Measurements from ENCODE around the gene BABAM1. TPM values are rescaled to one million over a fixed set of nuclear protein-coding genes. Genes with fewer than 3 reads are reported as not detected.

Gene BABAM1
- total and polyA plus RNA-seq, 5 donors = 70.0 to 80.7 (median 76.4) TPM

GRCh38 chr19:17324357-17325114 lies 57.3 kb downstream of the BABAM1 start:
- WGBS = 91% methylated on average over 28 of the region's 28 CpGs
- intact Hi-C loops (cut with DNase I) = no loop called here
- Histone ChIP-seq H3K4me1 (ENCODE audit: control insufficient read depth, insufficient read depth, low read length) (no peaks in the 10 kb centered on the region), H3K9me3 (ENCODE audit: control insufficient read depth, low read length) (no peaks in the 10 kb centered on the region), H3K4me3 (ENCODE audit: low read length) (no peak overlapping the region), H3K27ac (ENCODE audit: low read length) (no peak overlapping the region), H3K27me3 (ENCODE audit: control insufficient read depth, insufficient read depth) (no peaks in the 10 kb centered on the region)
- DNase-seq = no peak
- ATAC-seq = no peak

- Histone ChIP-seq H3K4me3 (ENCODE audit: low read length) (no peak overlapping the region), H3K27ac (ENCODE audit: low read length) (no peak overlapping the region), H3K27me3 (ENCODE audit: control insufficient read depth, insufficient read depth) (no peaks in the 10 kb centered on the region), H3K4me1 (ENCODE audit: control insufficient read depth, insufficient read depth, low read length) (no peaks in the 10 kb centered on the region), H3K9me3 (ENCODE audit: control insufficient read depth, low read length) (no peaks in the 10 kb centered on the region)
- intact Hi-C loops (cut with DNase I) = no loop called here
- DNase-seq = no peak
- ATAC-seq = no peak
- WGBS = 96% methylated on average over 20 of the region's 20 CpGs
Observed at GRCh38 chr19:17325133-17325532, 57.9 kb downstream of the BABAM1 start.

GRCh38 chr19:17325881-17326594 lies 58.8 kb downstream of the BABAM1 start:
- Histone ChIP-seq H3K4me3 (ENCODE audit: low read length) (no peak overlapping the region), H3K27me3 (ENCODE audit: control insufficient read depth, insufficient read depth) (no peaks in the 10 kb centered on the region), H3K4me1 (ENCODE audit: control insufficient read depth, insufficient read depth, low read length) (no peaks in the 10 kb centered on the region), H3K27ac (ENCODE audit: low read length) (no peak overlapping the region), H3K9me3 (ENCODE audit: control insufficient read depth, low read length) (no peaks in the 10 kb centered on the region)
- WGBS = 68% methylated on average over 17 of the region's 17 CpGs
- intact Hi-C loops (cut with DNase I) = no loop called here
- peak; percentile 80 to 93 (median 86) for DNase-seq
- peak in 1 of 2 donors; percentile 38 for ATAC-seq

- intact Hi-C loops (cut with DNase I) = no loop called here
- DNase-seq (peak in 1 of 3 donors; percentile 65), ATAC-seq (no peak)
- Histone ChIP-seq H3K4me1 (ENCODE audit: control insufficient read depth, insufficient read depth, low read length) (no peaks in the 10 kb centered on the region), H3K27ac (ENCODE audit: low read length) (no peak overlapping the region), H3K9me3 (ENCODE audit: control insufficient read depth, low read length) (no peaks in the 10 kb centered on the region), H3K4me3 (ENCODE audit: low read length) (no peak overlapping the region), H3K27me3 (ENCODE audit: control insufficient read depth, insufficient read depth) (no peaks in the 10 kb centered on the region)
- WGBS = 69% methylated on average over 11 of the region's 11 CpGs
Observed at GRCh38 chr19:17326595-17326966, 59.3 kb downstream of the BABAM1 start.

- Histone ChIP-seq H3K27ac (ENCODE audit: low read length) (no peak overlapping the region), H3K4me3 (ENCODE audit: low read length) (no peak overlapping the region), H3K9me3 (ENCODE audit: control insufficient read depth, low read length) (no peaks in the 10 kb centered on the region), H3K4me1 (ENCODE audit: control insufficient read depth, insufficient read depth, low read length) (no peaks in the 10 kb centered on the region), H3K27me3 (ENCODE audit: control insufficient read depth, insufficient read depth) (no peaks in the 10 kb centered on the region)
- intact Hi-C loops (cut with DNase I) = no loop called here
- DNase-seq (no peak), ATAC-seq (no peak)
- WGBS = 93% methylated on average over 27 of the region's 27 CpGs
Observed at GRCh38 chr19:17327068-17327653, 59.9 kb downstream of the BABAM1 start.

- no peak overlapping the region for H3K27ac ChIP-seq (ENCODE audit: low read length)
- H3K4me3 ChIP-seq (ENCODE audit: low read length) = peak overlapping the region; percentile 20
- ATAC-seq = peak; percentile 27 to 69
- no peaks in the 10 kb centered on the region for H3K4me1 ChIP-seq (ENCODE audit: control insufficient read depth, insufficient read depth, low read length)
- WGBS = 36% methylated on average over 64 of the region's 64 CpGs
- no peaks in the 10 kb centered on the region for H3K27me3 ChIP-seq (ENCODE audit: control insufficient read depth, insufficient read depth)
- no peaks in the 10 kb centered on the region for H3K9me3 ChIP-seq (ENCODE audit: control insufficient read depth, low read length)
- intact Hi-C loops (cut with DNase I) = no loop called here
- DNase-seq = peak; percentile 71 to 80 (median 79)
Observed at GRCh38 chr19:17327654-17328516, 60.6 kb downstream of the BABAM1 start.

Other genes with a start within 250 kb of the BABAM1 start
- 10 to 100 TPM in 1 of 4 donors, 1 to 10 TPM in 3; 2.4 to 11.8 (median 8.0) TPM for gene CPAMD8, start 240.6 kb upstream of the BABAM1 start, total RNA-seq
- 19.7 TPM for gene CPAMD8, start 240.6 kb upstream of the BABAM1 start, polyA plus RNA-seq
- 1 to 10 TPM; 3.3 to 6.1 (median 5.6) TPM for gene HAUS8, start 192.0 kb upstream of the BABAM1 start, total RNA-seq
- gene HAUS8, start 192.0 kb upstream of the BABAM1 start, polyA plus RNA-seq = 4.7 TPM
- 10 to 100 TPM; 31.5 to 42.1 (median 36.6) TPM for gene MYO9B, start 191.7 kb upstream of the BABAM1 start, total RNA-seq
- 30.0 TPM for gene MYO9B, start 191.7 kb upstream of the BABAM1 start, polyA plus RNA-seq
- 10 to 100 TPM; 19.6 to 29.1 (median 27.7) TPM for gene USE1, start 52.1 kb upstream of the BABAM1 start, total RNA-seq
- 49.7 TPM for gene USE1, start 52.1 kb upstream of the BABAM1 start, polyA plus RNA-seq
- 10 to 100 TPM; 16.5 to 27.8 (median 22.6) TPM for gene OCEL1, start 41.2 kb upstream of the BABAM1 start, total RNA-seq
- gene OCEL1, start 41.2 kb upstream of the BABAM1 start, polyA plus RNA-seq = 37.5 TPM
- gene NR2F6, start 21.5 kb upstream of the BABAM1 start, total RNA-seq = 10 to 100 TPM; 38.6 to 57.5 (median 45.7) TPM
- gene NR2F6, start 21.5 kb upstream of the BABAM1 start, polyA plus RNA-seq = 28.6 TPM
- gene USHBP1, start 2.7 kb upstream of the BABAM1 start, total RNA-seq = 1 to 10 TPM; 2.7 to 5.6 (median 3.5) TPM
- gene USHBP1, start 2.7 kb upstream of the BABAM1 start, polyA plus RNA-seq = 10.1 TPM
- under 1 TPM; 0.11 to 0.53 (median 0.21) TPM for gene ANKLE1, start 14.5 kb downstream of the BABAM1 start, total RNA-seq
- gene ANKLE1, start 14.5 kb downstream of the BABAM1 start, polyA plus RNA-seq = 0.18 TPM
- 10 to 100 TPM; 12.7 to 17.0 (median 14.3) TPM for gene ABHD8, start 36.0 kb downstream of the BABAM1 start, total RNA-seq
- gene ABHD8, start 36.0 kb downstream of the BABAM1 start, polyA plus RNA-seq = 15.8 TPM
- gene MRPL34, start 38.4 kb downstream of the BABAM1 start, total RNA-seq = 100 to 1,000 TPM; 131 to 180 (median 164) TPM
- 321 TPM for gene MRPL34, start 38.4 kb downstream of the BABAM1 start, polyA plus RNA-seq
- 10 to 100 TPM; 29.7 to 33.6 (median 30.8) TPM for gene DDA1, start 42.1 kb downstream of the BABAM1 start, total RNA-seq
- gene DDA1, start 42.1 kb downstream of the BABAM1 start, polyA plus RNA-seq = 92.5 TPM
- 10 to 100 TPM in 1 of 4 donors, 1 to 10 TPM in 3; 7.1 to 10.9 (median 8.7) TPM for gene ANO8, start 67.4 kb downstream of the BABAM1 start, total RNA-seq
- 7.8 TPM for gene ANO8, start 67.4 kb downstream of the BABAM1 start, polyA plus RNA-seq
- 10 to 100 TPM in 2 of 4 donors, 1 to 10 TPM in 2; 7.9 to 11.3 (median 10.3) TPM for gene GTPBP3, start 70.1 kb downstream of the BABAM1 start, total RNA-seq
- gene GTPBP3, start 70.1 kb downstream of the BABAM1 start, polyA plus RNA-seq = 8.4 TPM
- gene PLVAP, start 109.9 kb downstream of the BABAM1 start, total RNA-seq = 100 to 1,000 TPM; 105 to 113 (median 108) TPM
- gene PLVAP, start 109.9 kb downstream of the BABAM1 start, polyA plus RNA-seq = 81.7 TPM
- under 1 TPM in 1 of 4 donors, not detected in 3; 0.43 TPM for gene CCDC194, start 126.8 kb downstream of the BABAM1 start, total RNA-seq
- gene CCDC194, start 126.8 kb downstream of the BABAM1 start, polyA plus RNA-seq = not detected
- gene BST2, start 138.2 kb downstream of the BABAM1 start, total RNA-seq = 10 to 100 TPM; 32.3 to 56.3 (median 39.6) TPM
- gene BST2, start 138.2 kb downstream of the BABAM1 start, polyA plus RNA-seq = 45.1 TPM
- gene MVB12A, start 152.6 kb downstream of the BABAM1 start, total RNA-seq = 10 to 100 TPM; 20.6 to 27.2 (median 23.4) TPM
- gene MVB12A, start 152.6 kb downstream of the BABAM1 start, polyA plus RNA-seq = 30.5 TPM
- under 1 TPM in 3 of 4 donors, not detected in 1; 0.22 to 0.42 (median 0.34) TPM for gene TMEM221, start 181.2 kb downstream of the BABAM1 start, total RNA-seq
- gene TMEM221, start 181.2 kb downstream of the BABAM1 start, polyA plus RNA-seq = 0.43 TPM
- under 1 TPM in 2 of 4 donors, not detected in 2; 0.29 to 0.45 TPM for gene NXNL1, start 193.5 kb downstream of the BABAM1 start, total RNA-seq
- 0.63 TPM for gene NXNL1, start 193.5 kb downstream of the BABAM1 start, polyA plus RNA-seq
- 10 to 100 TPM; 28.2 to 63.6 (median 42.9) TPM for gene SLC27A1, start 203.1 kb downstream of the BABAM1 start, total RNA-seq
- 36.8 TPM for gene SLC27A1, start 203.1 kb downstream of the BABAM1 start, polyA plus RNA-seq
- 10 to 100 TPM; 28.1 to 32.3 (median 30.1) TPM for gene PGLS, start 244.2 kb downstream of the BABAM1 start, total RNA-seq
- 33.4 TPM for gene PGLS, start 244.2 kb downstream of the BABAM1 start, polyA plus RNA-seq